MCF 10A (cell line): ENCODE results near the gene ATXN10. TPM values are rescaled to one million over a fixed set of nuclear protein-coding genes. Genes with fewer than 3 reads are reported as not detected.
A peak's percentile ranks its signal among the peaks of the same experiment; 100 is the strongest.

Source experiments
- BruUV-seq: library from RNA; stranded (reverse); fragments of 400-500 nt; replicated peaks from 2 replicates; lab custom pipeline; 2021; lab: Mats Ljungman, UMichigan
- CTCF ChIA-PET: fragments of 300-600 bp; sonication (Branson Sonifier 250); formaldehyde crosslinking; extraction: SDS; loops from one replicate; lab custom pipeline; 2021; ENCODE audit warnings: antibody characterized with exemption, inconsistent platforms; lab: Yijun Ruan, JAX
- POLR2A ChIA-PET: fragments of 300-600, 350-650 bp; sonication (Branson Sonifier 250); formaldehyde crosslinking; extraction: SDS; loops from one replicate; lab custom pipeline; 2020; ENCODE audit warnings: antibody characterized with exemption, inconsistent platforms; lab: Yijun Ruan, JAX
- DNase-seq: peaks from one replicate; pipeline ENCODE4 v3.0.0-alpha.2; 2018; ENCODE audit not compliant: unreplicated experiment
- H3K27ac Mint-ChIP-seq: one replicate; pipeline ENCODE4 v1.8.0; 2022; ENCODE audit warnings: mild to moderate bottlenecking, low read depth, mixed read lengths; ENCODE audit not compliant: unreplicated experiment
- H3K27me3 Mint-ChIP-seq: one replicate; pipeline ENCODE4 v1.8.0; 2022; ENCODE audit warnings: mixed read lengths; ENCODE audit not compliant: insufficient read depth, unreplicated experiment
- H3K36me3 Mint-ChIP-seq: one replicate; pipeline ENCODE4 v1.8.0; 2022; ENCODE audit warnings: mild to moderate bottlenecking, moderate library complexity, mixed read lengths; ENCODE audit not compliant: insufficient read depth, unreplicated experiment
- H3K4me1 Mint-ChIP-seq: one replicate; pipeline ENCODE4 v1.8.0; 2022; ENCODE audit warnings: mixed read lengths; ENCODE audit not compliant: insufficient read depth, unreplicated experiment
- H3K4me3 Mint-ChIP-seq: one replicate; pipeline ENCODE4 v1.8.0; 2022; ENCODE audit warnings: mild to moderate bottlenecking, moderate library complexity, mixed read lengths; ENCODE audit not compliant: unreplicated experiment
- H3K9me3 Mint-ChIP-seq: one replicate; pipeline ENCODE4 v1.8.0; 2022; ENCODE audit warnings: mixed read lengths; ENCODE audit not compliant: unreplicated experiment
- intact Hi-C: fragments of 100-400 bp; cut with micrococcal nuclease; formaldehyde crosslinking; loops from 2 replicates; pipeline ENCODE4 v1.14.1; 2022
- total RNA-seq: library from RNA; stranded (reverse); gene quantifications from 2 replicates; pipeline ENCODE4 v1.2.3, GENCODE V29; 2022
- TF ChIP-seq, protein P1 (sequence below): fragments of 200-600 bp; IDR thresholded peaks from one replicate; pipeline ENCODE4 v1.8.0; 2022; ENCODE audit warnings: antibody characterized with exemption, mild to moderate bottlenecking; ENCODE audit not compliant: unreplicated experiment

Gene ATXN10
- total RNA-seq, 1 experiment from 2014 or later, result 193 TPM

GRCh38 chr22:45738206-45738605 is 66.6 kb downstream of the ATXN10 start:
- Mint-ChIP-seq H3K27ac (no peak overlapping the region), H3K36me3 (peaks cover 72% of the 10 kb centered on the region), H3K4me3 (no peak overlapping the region), H3K9me3 (no peaks in the 10 kb centered on the region), H3K27me3 (no peaks in the 10 kb centered on the region), H3K4me1 (peaks cover 18% of the 10 kb centered on the region)
- no peak for DNase-seq
- no TSS peak for BruUV-seq
- POLR2A ChIA-PET, result interaction anchor here (0.6 to 1.1 kb wide), 2 partner anchors 47 to 120 kb away, joined by 3 read pairs; no protein-coding TSS in a partner anchor
- CTCF ChIA-PET, result interaction anchor here (0.7 to 1.5 kb wide), 2 partner anchors 204 to 221 kb away, joined by 3 to 4 read pairs; no protein-coding TSS in a partner anchor
- TF ChIP-seq, protein P1, sequence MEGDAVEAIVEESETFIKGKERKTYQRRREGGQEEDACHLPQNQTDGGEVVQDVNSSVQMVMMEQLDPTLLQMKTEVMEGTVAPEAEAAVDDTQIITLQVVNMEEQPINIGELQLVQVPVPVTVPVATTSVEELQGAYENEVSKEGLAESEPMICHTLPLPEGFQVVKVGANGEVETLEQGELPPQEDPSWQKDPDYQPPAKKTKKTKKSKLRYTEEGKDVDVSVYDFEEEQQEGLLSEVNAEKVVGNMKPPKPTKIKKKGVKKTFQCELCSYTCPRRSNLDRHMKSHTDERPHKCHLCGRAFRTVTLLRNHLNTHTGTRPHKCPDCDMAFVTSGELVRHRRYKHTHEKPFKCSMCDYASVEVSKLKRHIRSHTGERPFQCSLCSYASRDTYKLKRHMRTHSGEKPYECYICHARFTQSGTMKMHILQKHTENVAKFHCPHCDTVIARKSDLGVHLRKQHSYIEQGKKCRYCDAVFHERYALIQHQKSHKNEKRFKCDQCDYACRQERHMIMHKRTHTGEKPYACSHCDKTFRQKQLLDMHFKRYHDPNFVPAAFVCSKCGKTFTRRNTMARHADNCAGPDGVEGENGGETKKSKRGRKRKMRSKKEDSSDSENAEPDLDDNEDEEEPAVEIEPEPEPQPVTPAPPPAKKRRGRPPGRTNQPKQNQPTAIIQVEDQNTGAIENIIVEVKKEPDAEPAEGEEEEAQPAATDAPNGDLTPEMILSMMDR, result no peak
- intact Hi-C loops, result no loop called here

DNA sequence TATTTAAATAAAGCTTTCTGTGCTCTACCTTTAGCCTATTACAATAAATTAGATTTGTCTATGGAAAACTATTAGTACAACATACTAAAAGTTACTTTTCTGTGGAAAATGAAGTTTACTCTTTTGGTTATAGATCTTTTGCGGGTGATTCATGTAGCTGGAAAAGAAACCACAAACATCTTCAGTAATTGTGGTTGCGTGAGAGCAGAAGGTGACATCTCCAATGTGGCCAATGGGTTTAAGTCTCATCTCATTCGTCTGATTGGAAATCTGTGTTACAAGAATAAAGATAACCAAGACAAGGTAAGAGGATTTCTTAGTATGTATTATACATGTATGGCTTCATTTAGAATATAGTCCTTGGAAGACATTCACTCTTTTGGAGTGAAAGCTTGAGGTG is 68.6 kb downstream of the ATXN10 start:
- no TSS peak for BruUV-seq
- POLR2A ChIA-PET, result interaction anchor here (0.6 to 1.4 kb wide), 4 partner anchors 10 to 21 kb away, joined by 3 to 6 read pairs (median 4); no protein-coding TSS in a partner anchor
- peaks cover 87% of the 10 kb centered on the region for H3K36me3 Mint-ChIP-seq
- TF ChIP-seq, protein P1, result no peak
- H3K27ac Mint-ChIP-seq, result no peak overlapping the region
- DNase-seq, result no peak
- CTCF ChIA-PET, result interaction anchor here (0.6 to 1.6 kb wide), 3 partner anchors 9 to 248 kb away, joined by 3 to 6 read pairs (median 5); no protein-coding TSS in a partner anchor
- no peaks in the 10 kb centered on the region for H3K27me3 Mint-ChIP-seq
- intact Hi-C loops, result no loop called here
- peaks cover 22% of the 10 kb centered on the region for H3K4me1 Mint-ChIP-seq
- no peak overlapping the region for H3K4me3 Mint-ChIP-seq
- H3K9me3 Mint-ChIP-seq, result no peaks in the 10 kb centered on the region

DNA sequence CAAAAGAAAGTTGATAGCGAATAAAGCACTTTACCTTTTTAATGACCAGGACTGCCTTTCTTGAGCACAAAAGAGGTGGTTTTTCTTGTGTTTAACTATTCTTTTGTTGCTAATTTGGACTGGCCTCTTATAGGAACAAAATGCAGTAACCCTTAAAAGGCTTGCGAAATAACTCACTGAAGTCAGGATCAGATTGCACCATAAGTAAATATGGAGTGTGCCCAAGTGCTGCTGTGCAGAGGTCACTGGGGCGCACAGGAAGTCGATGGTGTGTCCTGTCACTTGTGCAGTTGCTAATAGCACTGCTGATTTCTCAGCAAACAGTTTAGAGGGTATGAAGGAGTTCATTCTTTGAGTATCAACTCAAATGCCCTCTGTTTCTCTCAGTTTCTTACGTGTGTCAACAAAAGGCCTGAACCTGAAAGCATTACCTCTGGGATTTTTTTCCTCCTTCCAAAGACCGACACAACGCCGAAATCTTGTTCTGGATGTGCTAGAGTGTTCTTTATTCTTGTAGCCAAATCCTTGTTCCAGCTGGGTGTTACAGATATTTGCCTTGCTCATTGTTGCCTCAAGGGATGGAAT is 71.3 kb downstream of the ATXN10 start:
- Mint-ChIP-seq H3K4me1 (peaks cover 22% of the 10 kb centered on the region), H3K27me3 (no peaks in the 10 kb centered on the region), H3K9me3 (no peaks in the 10 kb centered on the region), H3K27ac (peak overlapping the region; percentile 22), H3K4me3 (no peak overlapping the region), H3K36me3 (peaks cover 81% of the 10 kb centered on the region)
- peak; percentile 79 for DNase-seq
- BruUV-seq, result no TSS peak
- ChIA-PET CTCF (interaction anchor here (0.7 kb wide), 2 partner anchors 16 to 32 kb away, joined by 3 read pairs; no protein-coding TSS in a partner anchor), POLR2A (no interaction called here)
- TF ChIP-seq, protein P1, result no peak
- intact Hi-C loops, result no loop called here

DNA sequence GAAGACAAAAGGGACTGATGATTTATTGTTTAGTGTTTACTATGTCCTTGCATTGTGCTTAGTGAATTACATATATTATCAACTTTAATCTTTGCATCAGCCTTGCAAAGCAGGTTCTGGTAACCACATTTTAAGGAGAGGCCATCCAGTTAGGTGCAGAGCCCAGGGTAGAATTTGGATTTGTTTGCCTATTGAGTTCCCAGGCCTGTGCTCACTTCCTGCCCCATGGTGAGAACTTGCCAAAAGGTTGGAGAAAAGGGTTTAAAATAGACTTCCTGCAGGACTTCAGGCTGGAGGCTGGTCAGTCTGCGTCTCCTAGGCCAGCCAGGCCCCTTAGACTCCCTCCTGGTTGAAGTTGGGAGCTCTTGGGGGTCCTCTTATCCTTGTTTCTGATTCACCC is 72.1 kb downstream of the ATXN10 start:
- TF ChIP-seq, protein P1, result no peak
- Mint-ChIP-seq H3K4me1 (peaks cover 17% of the 10 kb centered on the region), H3K9me3 (no peaks in the 10 kb centered on the region), H3K27ac (peak overlapping the region; percentile 12), H3K4me3 (no peak overlapping the region), H3K27me3 (no peaks in the 10 kb centered on the region), H3K36me3 (peaks cover 74% of the 10 kb centered on the region)
- BruUV-seq, result no TSS peak
- no peak for DNase-seq
- CTCF ChIA-PET, result interaction anchor here (1.0 to 1.4 kb wide), 2 partner anchors 11 to 251 kb away, joined by 3 to 4 read pairs; no protein-coding TSS in a partner anchor
- intact Hi-C loops, result no loop called here
- POLR2A ChIA-PET, result interaction anchor here (0.6 kb wide), 1 partner anchor 9 kb away, joined by 3 read pairs; no protein-coding TSS in a partner anchor
